Liver (tissue), 9 donors: ENCODE measurements around the gene KCNJ11. TPM values are rescaled to one million over a fixed set of nuclear protein-coding genes. Genes with fewer than 3 reads are reported as not detected.

Source experiments
- DNase-seq: peaks from one replicate; pipeline ENCODE4 v3.0.0-alpha.2; 2017; ENCODE audit warnings: low spot score
- H3K27ac ChIP-seq, 2 donors: one replicate each; pipeline ENCODE4 v1.7.0; 2013; ENCODE audit warnings: inconsistent platforms in 2 of 2, low read length in 2 of 2, control low read depth in 1 of 2, low read depth in 1 of 2, mild to moderate bottlenecking in 1 of 2
- H3K27me3 ChIP-seq, 4 donors: one replicate each; pipeline versions ENCODE4 v1.6.1 to v1.7.0; 2013; ENCODE audit warnings: low read length in 3 of 4, inconsistent platforms in 1 of 4, mild to moderate bottlenecking in 1 of 4, moderate library complexity in 1 of 4; ENCODE audit not compliant: control insufficient read depth in 4 of 4, insufficient read depth in 4 of 4
- H3K36me3 ChIP-seq, 4 donors: one replicate each; pipeline versions ENCODE4 v1.6.1 to v1.7.0; 2013; ENCODE audit warnings: low read length in 3 of 4, mild to moderate bottlenecking in 3 of 4, low read depth in 1 of 4, moderate library complexity in 1 of 4; ENCODE audit not compliant: control insufficient read depth in 4 of 4, insufficient read depth in 3 of 4
- H3K4me1 ChIP-seq, 4 donors: one replicate each; pipeline versions ENCODE4 v1.6.1 to v1.7.0; 2013; ENCODE audit warnings: low read length in 3 of 4, mild to moderate bottlenecking in 3 of 4, moderate library complexity in 1 of 4; ENCODE audit not compliant: control insufficient read depth in 4 of 4, insufficient read depth in 4 of 4
- H3K4me3 ChIP-seq, 3 donors: one replicate each; pipeline versions ENCODE4 v1.6.1 to v1.7.0; 2013; ENCODE audit warnings: low read length in 3 of 3, control low read depth in 1 of 3, low read depth in 1 of 3, mild to moderate bottlenecking in 1 of 3
- H3K9ac ChIP-seq, 2 donors: one replicate each; pipeline ENCODE4 v1.7.0; 2013; ENCODE audit warnings: low read length in 2 of 2, mild to moderate bottlenecking in 2 of 2, moderate library complexity in 2 of 2, control low read depth in 1 of 2, low read depth in 1 of 2
- H3K9me3 ChIP-seq, 4 donors: one replicate each; pipeline versions ENCODE4 v1.6.1 to v1.7.0; 2013; ENCODE audit warnings: low read length in 3 of 4; ENCODE audit not compliant: control insufficient read depth in 4 of 4
- ATF3 ChIP-seq: IDR thresholded peaks from 2 replicates; pipeline ENCODE4 v1.6.1; 2016; ENCODE audit warnings: antibody characterized with exemption
- CTCF ChIP-seq: fragments of 150-350 bp; IDR thresholded peaks from 2 replicates; pipeline ENCODE4 v1.5.1; 2017; ENCODE audit warnings: improper control_type of control experiment, low read depth, low read length; ENCODE audit not compliant: missing input control
- EGR1 ChIP-seq, 2 donors: IDR thresholded peaks; 2 replicates each; pipeline ENCODE4 v1.6.1; 2016 to 2018; ENCODE audit warnings: antibody characterized with exemption in 2 of 2, low read depth in 2 of 2
- FOXA1 ChIP-seq: IDR thresholded peaks from 2 replicates; pipeline ENCODE4 v1.6.1; 2016; ENCODE audit warnings: antibody characterized with exemption
- FOXA2 ChIP-seq: IDR thresholded peaks from 2 replicates; pipeline ENCODE4 v1.6.1; 2016; ENCODE audit warnings: antibody characterized with exemption
- GABPA ChIP-seq, 2 donors: IDR thresholded peaks in 1 of 2; conservative IDR thresholded peaks in 1 of 2; 2 replicates each; pipeline ENCODE4 v1.6.1; 2016; ENCODE audit warnings: antibody characterized with exemption in 2 of 2, mild to moderate bottlenecking in 1 of 2, moderate library complexity in 1 of 2
- HNF4A ChIP-seq, 2 donors: conservative IDR thresholded peaks; 2 replicates each; pipeline ENCODE4 v1.6.1; 2016; ENCODE audit warnings: antibody characterized with exemption in 2 of 2, mild to moderate bottlenecking in 2 of 2
- HNF4G ChIP-seq: IDR thresholded peaks from 2 replicates; pipeline ENCODE4 v1.6.1; 2016; ENCODE audit warnings: antibody characterized with exemption
- JUND ChIP-seq, 2 donors: IDR thresholded peaks; 2 replicates each; pipeline ENCODE4 v1.6.1; 2016; ENCODE audit warnings: antibody characterized with exemption in 2 of 2
- MAX ChIP-seq: IDR thresholded peaks from 2 replicates; pipeline ENCODE4 v1.6.1; 2016; ENCODE audit warnings: antibody characterized with exemption
- NR2F2 ChIP-seq: IDR thresholded peaks from 2 replicates; pipeline ENCODE4 v1.6.1; 2016; ENCODE audit warnings: antibody characterized with exemption
- RAD21 ChIP-seq, 2 donors: IDR thresholded peaks; 2 replicates each; pipeline ENCODE4 v1.6.1; 2016; ENCODE audit warnings: antibody characterized with exemption in 2 of 2, mild to moderate bottlenecking in 2 of 2
- REST ChIP-seq: IDR thresholded peaks from 2 replicates; pipeline ENCODE4 v1.6.1; 2016; ENCODE audit warnings: antibody characterized with exemption, mild to moderate bottlenecking
- RXRA ChIP-seq, 2 donors: IDR thresholded peaks; 2 replicates each; pipeline ENCODE4 v1.6.1; 2017 to 2018; ENCODE audit warnings: antibody characterized with exemption in 2 of 2, mild to moderate bottlenecking in 1 of 2
- SP1 ChIP-seq: IDR thresholded peaks from 2 replicates; pipeline ENCODE4 v1.6.1; 2018; ENCODE audit warnings: antibody characterized with exemption, mild to moderate bottlenecking
- TAF1 ChIP-seq: conservative IDR thresholded peaks from 2 replicates; pipeline ENCODE4 v1.6.1; 2016; ENCODE audit warnings: antibody characterized with exemption, mild to moderate bottlenecking
- YY1 ChIP-seq: IDR thresholded peaks from 2 replicates; pipeline ENCODE4 v1.6.1; 2016; ENCODE audit warnings: antibody characterized with exemption, mild to moderate bottlenecking
- ZBTB33 ChIP-seq: IDR thresholded peaks from 2 replicates; pipeline ENCODE4 v1.6.1; 2016; ENCODE audit warnings: antibody characterized with exemption
- WGBS: extraction: QIAGEN DNeasy Blood & Tissue Kit; methylation state at CpG from one replicate; pipeline ENCODE4 v1.1.7; 2013; 5-methylcytosine and 5-hydroxymethylcytosine counted together
- polyA plus RNA-seq, 2 donors: library from polyadenylated mRNA; stranded (reverse) in 1 of 2; unstranded in 1 of 2; fragments of 200-250 nt in 1 of 2; fragments of >200 nt in 1 of 2; fragmentation: Nextera tagmentation in 1 of 2; extraction: Ambion mirVana in 1 of 2; gene quantifications; one replicate each; pipeline versions ENCODE4 v1.2.1 to v1.2.3, GENCODE V29; 2013 to 2015
- total RNA-seq, 2 donors: library from RNA; depleted of rRNA; stranded (reverse); fragments of >200 nt; gene quantifications; one replicate each; pipeline ENCODE4 v1.2.3, GENCODE V29; 2014
- donor health status: healthy.
- donor health status: healthy.
- donor health status: healthy.
- donor health status: healthy.
- donor health status: healthy.

KCNJ11 gene
- total and polyA plus RNA-seq, 4 donors = 0.28 to 1.1 (median 0.75) TPM; not detected in 1

- TF ChIP-seq ZBTB33 = no peak
Observed at GRCh38 chr11:17411418-17411817, 23.0 kb upstream of the KCNJ11 start (continued).

- Histone ChIP-seq H3K36me3 (no peaks in the 10 kb centered on the region), H3K4me3 (no peak overlapping the region), H3K27ac (no peak overlapping the region), H3K9ac (no peak overlapping the region), H3K4me1 (peaks cover 3 to 9% (median 6%) of the 10 kb centered on the region in 4 donors), H3K27me3 (no peaks in the 10 kb centered on the region), H3K9me3 (no peaks in the 10 kb centered on the region)
- no peak for DNase-seq
- no peak for TF ChIP-seq ATF3
- TF ChIP-seq REST = no peak
- TF ChIP-seq JUND (IDR thresholded peaks at IDR 0.05) = no peak
- no peak for TF ChIP-seq FOXA2
- TF ChIP-seq RAD21 (IDR thresholded peaks at IDR 0.05) = no peak
- TF ChIP-seq RXRA (IDR thresholded peaks at IDR 0.05) = no peak
- no peak for TF ChIP-seq CTCF
- no peak for TF ChIP-seq SP1
- TF ChIP-seq HNF4A (conservative IDR thresholded peaks at IDR 0.05) = no peak
- TF ChIP-seq GABPA (IDR thresholded peaks at IDR 0.05 in 1 of 2, conservative IDR thresholded peaks at IDR 0.05 in 1 of 2) = no peak
- TF ChIP-seq ZBTB33 = no peak
- TF ChIP-seq YY1 = no peak
- no peak for TF ChIP-seq EGR1 (IDR thresholded peaks at IDR 0.05; ENCODE audit: low read depth in 2 of 2)
- no peak for TF ChIP-seq NR2F2
- no peak for TF ChIP-seq FOXA1
- TF ChIP-seq TAF1 = no peak
- TF ChIP-seq MAX = no peak
- TF ChIP-seq HNF4G = no peak
- whole genome bisulfite sequencing = 60% methylated on average over 11 of the region's 11 CpGs
Observed at GRCh38 chr11:17410606-17411379, 22.3 kb upstream of the KCNJ11 start.
